Measurements from ENCODE around the gene GCFC2.
"Not testable (repeated sequence)": the region's sequence is repeated elsewhere in the genome, so short reads cannot be mapped to it uniquely, and the experiment has no call there.

Gene GCFC2

DNA sequence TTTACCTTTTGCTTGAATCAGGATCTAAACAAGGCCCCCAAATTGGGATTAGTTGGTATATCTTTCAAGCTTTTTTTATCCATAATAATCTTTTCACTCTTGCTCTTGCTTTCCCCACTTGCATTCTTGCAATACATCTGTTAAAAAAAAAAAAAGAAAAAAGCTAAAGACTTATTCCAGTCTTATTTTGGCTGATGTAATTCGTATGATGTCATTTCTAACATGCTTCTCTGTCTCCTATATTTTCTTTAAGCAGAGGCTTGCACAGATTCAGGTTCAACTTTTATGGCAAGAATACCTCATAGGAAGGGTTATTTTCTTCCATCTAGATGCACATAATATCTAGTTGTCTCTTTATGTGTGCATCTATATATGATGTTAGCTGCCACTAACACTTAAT lies 9.8 kb upstream of the GCFC2 start:
- Histone ChIP-seq H3K36me3 (no peaks in the 10 kb centered on the region), H3K9me3 (replicated peaks in 1 of 11) (peaks cover 0 to 5% (median 0%) of the 10 kb centered on the region in 11 experiments; a peak in 1 of 22 replicates), H4K20me1 (no peaks in the 10 kb centered on the region), H3K9ac (no peak overlapping the region), H3K4me1 (no peaks in the 10 kb centered on the region), H3K4me3 (no peak overlapping the region), H3K27me3 (no peaks in the 10 kb centered on the region), H3K4me2 (no peak overlapping the region), H3K27ac (no peak overlapping the region)
- TF ChIP-seq Cebpa-rat (IDR thresholded peaks at IDR 0.05) = no peak

DNA sequence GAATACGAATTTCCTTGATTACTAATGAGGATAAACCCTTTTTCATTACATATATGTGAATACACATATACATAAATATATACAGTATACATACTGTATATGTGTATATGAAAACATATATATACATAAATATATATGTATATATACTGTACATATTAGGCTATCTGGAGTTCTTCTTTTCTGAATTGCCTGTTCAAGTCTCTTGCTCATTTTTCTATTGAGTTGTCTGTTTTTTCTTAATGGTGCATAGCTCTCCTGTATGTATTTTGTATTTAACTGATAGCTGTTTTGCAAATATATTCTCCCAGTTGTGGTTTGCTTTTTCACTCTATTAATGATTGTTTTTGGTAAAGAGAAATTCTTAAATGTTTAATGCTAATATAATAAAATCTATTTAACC lies 8.9 kb upstream of the GCFC2 start:
- no peak overlapping the region for H3K4me2 ChIP-seq
- peaks cover 0 to 5% (median 0%) of the 10 kb centered on the region in 11 experiments; a peak in 1 of 22 replicates for H3K9me3 ChIP-seq (replicated peaks in 1 of 11)
- no peak overlapping the region for H3K27ac ChIP-seq
- H3K27me3 ChIP-seq = no peaks in the 10 kb centered on the region
- H3K4me3 ChIP-seq = no peak overlapping the region
- no peaks in the 10 kb centered on the region for H3K4me1 ChIP-seq
- no peak overlapping the region for H3K9ac ChIP-seq
- no peak for TF ChIP-seq Cebpa-rat (IDR thresholded peaks at IDR 0.05)
- H4K20me1 ChIP-seq = no peaks in the 10 kb centered on the region
- H3K36me3 ChIP-seq = no peaks in the 10 kb centered on the region

DNA sequence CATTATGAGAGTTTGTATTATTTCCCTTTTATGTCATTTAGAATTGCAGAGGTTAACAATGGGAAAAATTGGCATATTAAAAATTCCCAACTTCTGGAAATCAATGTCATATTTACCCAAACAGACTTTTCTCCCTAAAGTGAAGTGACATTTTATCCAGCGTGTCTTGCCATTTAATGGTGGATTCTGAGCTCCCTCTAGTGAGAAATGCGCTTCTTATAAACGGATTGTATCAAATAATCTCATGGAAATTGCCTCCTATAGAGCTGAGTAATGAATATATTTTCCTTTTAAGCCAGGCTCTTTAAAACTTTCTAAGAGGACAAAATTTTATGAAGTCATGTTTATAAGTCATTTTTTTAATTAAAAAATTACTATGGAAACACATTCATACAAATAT lies 5.7 kb upstream of the GCFC2 start:
- Histone ChIP-seq H3K27me3 (no peaks in the 10 kb centered on the region), H3K4me1 (no peaks in the 10 kb centered on the region), H3K9me3 (replicated peaks in 1 of 11) (peaks cover 0 to 18% (median 4%) of the 10 kb centered on the region in 11 experiments; a peak in 16 of 22 replicates), H4K20me1 (no peaks in the 10 kb centered on the region), H3K4me3 (no peak overlapping the region), H3K4me2 (no peak overlapping the region), H3K27ac (no peak overlapping the region), H3K9ac (no peak overlapping the region), H3K36me3 (no peaks in the 10 kb centered on the region)
- TF ChIP-seq Cebpa-rat (IDR thresholded peaks at IDR 0.05) = no peak

DNA sequence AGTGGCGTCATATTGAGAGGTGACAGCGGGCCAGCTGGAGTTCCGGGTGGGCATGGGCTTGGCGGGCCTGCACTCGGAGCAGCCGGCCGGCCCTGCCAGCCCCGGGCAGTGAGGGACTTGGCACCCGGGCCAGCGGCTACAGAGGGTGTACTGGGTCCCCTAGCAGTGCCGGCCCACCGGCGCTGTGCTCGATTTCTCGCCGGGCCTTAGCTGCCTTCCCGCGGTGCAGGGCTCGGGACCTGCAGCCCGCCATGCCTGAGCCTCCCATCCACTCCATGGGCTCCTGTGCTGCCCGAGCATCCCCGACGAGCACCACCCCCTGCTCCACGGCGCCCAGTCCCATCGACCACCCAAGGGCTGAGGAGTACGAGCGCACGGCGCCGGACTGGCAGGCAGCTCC lies 875 bp upstream of the GCFC2 start:
- H4K20me1 ChIP-seq, H3K27me3 ChIP-seq, H3K36me3 ChIP-seq, H3K9ac ChIP-seq, H3K4me2 ChIP-seq, H3K4me3 ChIP-seq, H3K27ac ChIP-seq: not testable (repeated sequence)
- Histone ChIP-seq H3K4me1 (peaks cover 0 to 12% (median 0%) of the 10 kb centered on the region in 10 experiments; a peak in 3 of 20 replicates), H3K9me3 (replicated peaks in 1 of 11) (peaks cover 0 to 25% (median 14%) of the 10 kb centered on the region in 11 experiments; a peak in 18 of 22 replicates)

DNA sequence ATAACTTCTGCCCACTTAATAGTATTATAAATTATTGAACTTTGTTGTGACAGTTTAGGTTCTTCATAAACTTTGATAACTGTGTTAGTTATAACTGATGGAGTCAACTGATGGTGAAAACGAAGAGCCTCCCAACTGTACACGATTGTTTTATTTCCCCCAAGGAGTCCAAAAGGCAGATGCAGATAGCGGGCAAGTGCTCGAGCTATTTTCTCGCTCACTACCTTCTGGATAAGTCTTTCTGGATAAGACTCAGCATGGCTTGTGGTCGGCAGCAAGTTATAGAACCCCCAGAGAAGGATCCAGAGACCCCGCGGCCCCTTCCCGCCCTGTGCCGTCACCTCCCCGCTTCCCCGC lies 517 bp downstream of the GCFC2 start:
- Histone ChIP-seq H3K4me2 (peak overlapping the region; percentile 51 to 73 (median 65)), H3K36me3 (peaks cover 0 to 11% (median 0%) of the 10 kb centered on the region in 11 experiments; a peak in 2 of 22 replicates), H3K27ac (peak overlapping the region; percentile 74 to 87 (median 86)), H3K9me3 (replicated peaks in 1 of 11) (peaks cover 0 to 25% (median 14%) of the 10 kb centered on the region in 11 experiments; a peak in 18 of 22 replicates), H3K4me3 (peak overlapping the region; percentile 54 to 71 (median 64)), H3K9ac (peak overlapping the region; percentile 78 to 86 (median 83)), H3K4me1 (peaks cover 0 to 16% (median 6%) of the 10 kb centered on the region in 10 experiments; a peak in 10 of 20 replicates), H3K27me3 (no peaks in the 10 kb centered on the region), H4K20me1 (no peaks in the 10 kb centered on the region)
- no peak for TF ChIP-seq Cebpa-rat (IDR thresholded peaks at IDR 0.05)

DNA sequence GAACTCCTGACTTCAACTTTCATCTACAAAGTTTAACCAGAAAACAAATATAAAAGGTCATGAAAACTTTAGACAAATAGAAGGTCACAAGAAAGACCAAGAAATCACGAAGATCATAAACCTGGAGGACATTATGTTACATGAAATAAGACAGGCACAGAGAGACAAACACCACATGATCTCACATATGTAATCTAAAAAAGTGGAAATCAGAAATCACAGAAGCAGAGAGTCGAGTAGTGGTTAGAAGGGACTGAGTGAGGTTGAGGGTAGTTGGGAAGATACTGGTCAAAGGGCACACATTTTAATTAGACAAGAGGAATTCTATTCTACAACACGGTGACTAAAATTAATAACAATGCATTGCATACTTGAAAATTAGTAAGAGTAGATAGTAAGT lies 1.4 kb downstream of the GCFC2 start:
- Histone ChIP-seq H3K36me3 (peaks cover 0 to 20% (median 5%) of the 10 kb centered on the region in 11 experiments; a peak in 8 of 22 replicates), H3K9ac (peak overlapping the region in 2 of 11 experiments; percentile 1 to 9; a peak in 3 of 22 replicates), H4K20me1 (no peaks in the 10 kb centered on the region), H3K27me3 (no peaks in the 10 kb centered on the region), H3K9me3 (replicated peaks in 1 of 11) (peaks cover 0 to 25% (median 14%) of the 10 kb centered on the region in 11 experiments; a peak in 18 of 22 replicates), H3K4me1 (peaks cover 0 to 16% (median 6%) of the 10 kb centered on the region in 10 experiments; a peak in 10 of 20 replicates), H3K27ac (no peak overlapping the region), H3K4me3 (peak overlapping the region in 7 of 10 experiments; percentile 54 to 71 (median 64); a peak in 8 of 20 replicates), H3K4me2 (peak overlapping the region; percentile 6 to 73 (median 65); a peak in 20 of 22 replicates)
- TF ChIP-seq Cebpa-rat (IDR thresholded peaks at IDR 0.05) = no peak

DNA sequence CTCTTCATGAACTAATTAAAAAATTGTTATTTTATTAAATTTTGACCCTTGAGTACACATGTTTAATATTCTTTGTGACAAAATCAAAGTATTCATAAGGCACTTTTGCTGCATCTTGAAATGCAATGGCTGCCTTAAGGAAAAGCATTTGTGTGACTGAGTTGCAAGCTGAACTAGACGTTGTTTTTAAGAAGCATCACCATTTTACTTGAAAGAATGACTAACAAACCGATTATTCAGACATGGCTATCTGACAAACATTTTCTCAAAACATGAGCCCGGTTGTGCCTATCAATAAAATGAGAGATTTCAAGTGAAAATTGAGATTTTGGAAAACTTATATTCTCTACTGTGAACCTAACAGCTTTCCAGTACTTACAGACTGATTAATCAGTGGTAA lies 2.8 kb downstream of the GCFC2 start:
- Histone ChIP-seq H3K4me1 (peaks cover 0 to 16% (median 6%) of the 10 kb centered on the region in 10 experiments; a peak in 10 of 20 replicates), H3K27ac (no peak overlapping the region), H4K20me1 (no peaks in the 10 kb centered on the region), H3K36me3 (peaks cover 0 to 28% (median 5%) of the 10 kb centered on the region in 11 experiments; a peak in 9 of 22 replicates), H3K9ac (no peak overlapping the region), H3K27me3 (no peaks in the 10 kb centered on the region), H3K4me3 (no peak overlapping the region), H3K9me3 (replicated peaks in 1 of 11) (peaks cover 0 to 25% (median 14%) of the 10 kb centered on the region in 11 experiments; a peak in 18 of 22 replicates), H3K4me2 (no peak overlapping the region)
- TF ChIP-seq Cebpa-rat (IDR thresholded peaks at IDR 0.05) = no peak

DNA sequence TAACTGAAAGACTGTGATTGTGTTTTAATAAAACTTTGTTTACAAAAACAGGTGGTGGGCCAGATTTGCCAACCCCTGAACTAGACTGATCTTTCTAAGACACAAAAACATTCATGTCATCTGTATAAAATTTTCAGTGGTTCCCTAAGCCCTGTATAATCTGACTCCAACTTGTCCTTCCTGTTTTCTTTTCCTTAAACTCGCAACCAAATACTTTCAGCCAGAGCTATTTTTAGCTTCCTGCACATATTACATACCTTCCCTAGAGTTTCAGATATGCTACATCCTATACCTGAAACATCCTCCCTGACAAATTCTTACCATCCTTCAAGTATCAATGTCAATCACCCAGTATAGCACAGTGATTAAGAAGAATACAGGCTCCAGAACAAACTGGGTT lies 4.8 kb downstream of the GCFC2 start:
- Histone ChIP-seq H3K4me2 (peak overlapping the region in 4 of 11 experiments; percentile 5 to 44 (median 23); a peak in 5 of 22 replicates), H3K4me3 (no peak overlapping the region), H3K36me3 (peaks cover 0 to 42% (median 8%) of the 10 kb centered on the region in 11 experiments; a peak in 12 of 22 replicates), H4K20me1 (no peaks in the 10 kb centered on the region), H3K4me1 (peaks cover 0 to 16% (median 6%) of the 10 kb centered on the region in 10 experiments; a peak in 10 of 20 replicates), H3K9ac (no peak overlapping the region), H3K27ac (no peak overlapping the region), H3K27me3 (no peaks in the 10 kb centered on the region), H3K9me3 (replicated peaks in 1 of 11) (peaks cover 0 to 7% (median 6%) of the 10 kb centered on the region in 11 experiments; a peak in 11 of 22 replicates)
- no peak for TF ChIP-seq Cebpa-rat (IDR thresholded peaks at IDR 0.05)

DNA sequence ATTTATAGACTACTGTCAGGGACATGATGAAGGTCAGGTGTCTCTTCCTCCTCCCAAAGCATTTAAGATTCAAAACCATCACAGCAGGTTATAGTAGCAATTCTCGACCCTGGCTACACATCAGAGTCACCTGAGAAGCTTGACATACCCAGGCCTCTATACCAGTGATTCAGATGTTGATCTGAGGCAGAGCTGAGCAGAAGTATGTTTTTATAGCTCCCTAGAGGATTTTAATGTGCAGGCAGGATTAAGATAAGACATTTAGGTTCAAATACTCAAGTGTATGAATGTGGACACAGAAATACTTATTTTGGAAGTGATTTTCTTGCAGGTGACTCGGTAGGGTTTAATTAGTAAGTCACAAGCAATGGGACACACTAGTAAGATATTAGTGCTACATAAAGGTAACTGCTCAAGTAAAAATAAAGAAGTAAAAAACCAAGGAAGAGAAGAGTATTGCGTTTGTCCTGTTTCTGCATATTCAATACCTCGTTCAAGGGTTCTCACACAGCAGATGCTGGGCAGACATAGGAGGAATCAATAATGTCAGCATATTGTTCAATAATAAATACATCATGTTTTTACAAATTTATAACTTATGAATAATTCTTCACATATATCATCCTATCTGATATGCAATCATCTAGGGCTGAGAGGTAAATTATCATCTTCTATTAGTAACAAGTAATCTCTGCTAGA lies 7.0 kb downstream of the GCFC2 start:
- Histone ChIP-seq H3K9ac (no peak overlapping the region), H3K36me3 (peaks cover 0 to 57% (median 20%) of the 10 kb centered on the region in 11 experiments; a peak in 14 of 22 replicates), H3K27me3 (no peaks in the 10 kb centered on the region), H4K20me1 (no peaks in the 10 kb centered on the region), H3K4me1 (peaks cover 0 to 9% (median 5%) of the 10 kb centered on the region in 10 experiments; a peak in 9 of 20 replicates), H3K4me3 (no peak overlapping the region), H3K9me3 (replicated peaks in 1 of 11) (no peaks in the 10 kb centered on the region), H3K27ac (no peak overlapping the region), H3K4me2 (no peak overlapping the region)
- no peak for TF ChIP-seq Cebpa-rat (IDR thresholded peaks at IDR 0.05)
